Cortex of kidney (tissue), 1 donor: Measurements from ENCODE around the gene IL17RA.
"Not testable (repeated sequence)": the region's sequence is repeated elsewhere in the genome, so short reads cannot be mapped to it uniquely, and the experiment has no call there.

Experiments
- DNase-seq: peaks from one replicate; lab custom pipeline; 2025; lab: John Stamatoyannopoulos, UW

Gene IL17RA, protein sequence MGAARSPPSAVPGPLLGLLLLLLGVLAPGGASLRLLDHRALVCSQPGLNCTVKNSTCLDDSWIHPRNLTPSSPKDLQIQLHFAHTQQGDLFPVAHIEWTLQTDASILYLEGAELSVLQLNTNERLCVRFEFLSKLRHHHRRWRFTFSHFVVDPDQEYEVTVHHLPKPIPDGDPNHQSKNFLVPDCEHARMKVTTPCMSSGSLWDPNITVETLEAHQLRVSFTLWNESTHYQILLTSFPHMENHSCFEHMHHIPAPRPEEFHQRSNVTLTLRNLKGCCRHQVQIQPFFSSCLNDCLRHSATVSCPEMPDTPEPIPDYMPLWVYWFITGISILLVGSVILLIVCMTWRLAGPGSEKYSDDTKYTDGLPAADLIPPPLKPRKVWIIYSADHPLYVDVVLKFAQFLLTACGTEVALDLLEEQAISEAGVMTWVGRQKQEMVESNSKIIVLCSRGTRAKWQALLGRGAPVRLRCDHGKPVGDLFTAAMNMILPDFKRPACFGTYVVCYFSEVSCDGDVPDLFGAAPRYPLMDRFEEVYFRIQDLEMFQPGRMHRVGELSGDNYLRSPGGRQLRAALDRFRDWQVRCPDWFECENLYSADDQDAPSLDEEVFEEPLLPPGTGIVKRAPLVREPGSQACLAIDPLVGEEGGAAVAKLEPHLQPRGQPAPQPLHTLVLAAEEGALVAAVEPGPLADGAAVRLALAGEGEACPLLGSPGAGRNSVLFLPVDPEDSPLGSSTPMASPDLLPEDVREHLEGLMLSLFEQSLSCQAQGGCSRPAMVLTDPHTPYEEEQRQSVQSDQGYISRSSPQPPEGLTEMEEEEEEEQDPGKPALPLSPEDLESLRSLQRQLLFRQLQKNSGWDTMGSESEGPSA

DNA sequence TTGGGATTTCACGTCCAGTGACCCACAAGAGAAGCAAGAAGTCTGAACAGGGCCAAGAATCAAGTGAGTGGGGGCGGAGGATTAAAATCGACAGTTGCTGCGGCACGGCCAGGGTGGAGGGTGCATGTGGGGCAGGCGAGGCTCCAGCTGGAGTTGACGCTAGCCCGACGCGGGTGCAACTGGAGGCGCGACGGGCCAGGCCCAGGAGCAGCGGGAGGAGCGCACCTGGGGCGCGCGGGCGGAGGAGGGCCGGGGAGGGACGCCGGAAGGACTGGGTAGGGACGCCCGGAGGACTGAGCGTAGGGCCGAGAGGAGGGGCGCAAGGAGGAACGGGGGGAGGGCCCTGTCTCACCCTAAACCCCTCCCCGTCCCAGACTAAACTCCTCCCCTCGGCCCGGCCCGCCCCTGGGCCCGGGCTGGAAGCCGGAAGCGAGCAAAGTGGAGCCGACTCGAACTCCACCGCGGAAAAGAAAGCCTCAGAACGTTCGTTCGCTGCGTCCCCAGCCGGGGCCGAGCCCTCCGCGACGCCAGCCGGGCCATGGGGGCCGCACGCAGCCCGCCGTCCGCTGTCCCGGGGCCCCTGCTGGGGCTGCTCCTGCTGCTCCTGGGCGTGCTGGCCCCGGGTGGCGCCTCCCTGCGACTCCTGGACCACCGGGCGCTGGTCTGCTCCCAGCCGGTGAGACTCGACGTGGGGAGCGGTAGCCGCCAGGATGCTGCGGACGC is at the start of gene IL17RA:
Gene IL17RA, plus strand, starts transcription at position 447 of the 723 bp plus-strand sequence. Its CDS starts 92 bp downstream, at position 539.
- DNase-seq: peak; percentile 71

GRCh38 chr22:17035246-17035645 is 49.6 kb upstream of the IL17RA start:
- no peak for DNase-seq

DNA sequence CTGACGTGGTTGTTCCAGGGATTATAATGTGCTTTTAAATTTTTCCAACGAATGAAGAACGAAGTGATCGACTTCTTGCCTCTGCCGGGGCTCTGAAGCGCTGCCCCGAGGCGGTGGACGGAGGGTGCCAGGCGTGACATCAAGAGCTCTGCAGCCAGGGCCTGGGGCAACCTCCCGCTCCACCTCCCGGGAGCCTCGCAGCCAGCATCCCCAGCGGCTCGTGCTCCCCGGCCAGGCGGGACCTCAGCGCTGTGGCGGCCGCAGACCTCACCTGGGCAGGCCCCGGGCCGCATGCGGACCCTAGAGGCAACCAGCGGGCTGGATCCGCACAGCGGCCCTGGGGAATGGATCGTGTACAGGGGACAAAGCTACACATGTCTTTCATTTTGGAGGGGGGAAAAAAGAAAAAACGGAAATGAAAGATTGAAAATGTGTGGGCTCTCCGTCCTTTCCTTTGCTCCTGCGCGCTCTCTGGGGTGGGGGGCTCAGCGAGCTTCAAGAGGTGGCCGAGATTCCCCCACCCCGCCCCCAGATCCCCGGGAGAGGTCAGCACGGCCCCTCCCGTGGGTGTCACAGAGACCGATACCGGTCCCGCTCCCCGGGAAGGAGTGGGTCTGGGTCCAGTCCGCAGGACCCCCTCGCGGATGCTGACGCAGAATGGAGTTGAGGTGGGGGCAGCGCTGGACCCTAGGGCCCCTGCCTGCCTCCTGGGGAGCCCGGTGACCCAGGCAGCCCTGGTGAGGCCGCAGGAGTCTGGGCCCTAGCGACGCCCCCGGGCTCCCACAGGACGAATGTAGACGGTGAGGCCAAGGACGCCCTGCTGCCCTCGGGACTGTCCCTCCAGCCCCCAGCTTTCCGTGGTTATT is 48.6 kb upstream of the IL17RA start:
- not testable (repeated sequence) for DNase-seq

DNA sequence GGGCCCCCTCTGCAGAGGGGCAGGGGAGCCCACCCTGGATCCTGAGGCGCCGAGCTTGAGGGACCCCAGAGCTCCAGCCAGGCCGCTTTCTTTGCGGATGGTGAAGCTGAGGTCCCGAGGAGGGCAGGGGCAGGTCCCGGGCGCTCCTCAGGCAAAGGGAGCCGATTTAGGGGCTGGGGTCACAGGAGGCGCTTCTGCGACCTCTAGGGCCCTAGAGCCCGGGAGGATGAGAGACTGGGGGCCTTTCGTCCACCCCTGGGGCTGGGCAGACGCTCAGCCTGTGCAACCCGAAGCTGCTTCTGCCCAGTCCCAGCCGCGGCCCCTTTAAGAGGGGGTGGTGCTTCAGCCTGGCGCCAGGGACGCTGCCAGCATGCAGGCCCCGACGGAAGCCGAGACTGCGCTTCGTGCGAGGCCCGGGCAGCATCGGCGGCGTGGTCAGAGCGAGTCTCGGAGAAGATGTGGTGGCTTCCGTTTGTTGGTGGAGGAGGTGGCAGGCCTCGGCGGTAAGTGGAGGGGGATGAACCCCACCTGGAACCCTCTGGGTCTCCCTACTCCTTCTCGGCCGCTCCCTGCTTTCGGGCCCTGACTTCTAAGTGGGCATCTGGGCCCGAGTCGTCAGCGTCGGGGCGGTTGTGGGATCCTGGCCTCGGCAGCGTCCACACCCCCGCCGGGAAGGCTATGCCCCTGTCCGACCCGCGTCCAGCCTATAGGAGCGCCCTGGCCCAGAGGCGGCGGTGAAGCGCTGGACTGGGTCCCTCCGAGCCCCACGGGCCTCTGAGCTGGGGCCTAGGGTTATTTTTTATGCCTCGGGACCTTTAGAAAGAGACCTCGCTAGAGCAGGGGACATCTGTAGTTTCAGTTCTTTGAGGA is 47.7 kb upstream of the IL17RA start:
- DNase-seq: not testable (repeated sequence)

- no peak for DNase-seq
Observed at GRCh38 chr22:17043521-17043920, 41.3 kb upstream of the IL17RA start.

- no peak for DNase-seq
Observed at GRCh38 chr22:17046566-17047348, 38.0 kb upstream of the IL17RA start.

DNA sequence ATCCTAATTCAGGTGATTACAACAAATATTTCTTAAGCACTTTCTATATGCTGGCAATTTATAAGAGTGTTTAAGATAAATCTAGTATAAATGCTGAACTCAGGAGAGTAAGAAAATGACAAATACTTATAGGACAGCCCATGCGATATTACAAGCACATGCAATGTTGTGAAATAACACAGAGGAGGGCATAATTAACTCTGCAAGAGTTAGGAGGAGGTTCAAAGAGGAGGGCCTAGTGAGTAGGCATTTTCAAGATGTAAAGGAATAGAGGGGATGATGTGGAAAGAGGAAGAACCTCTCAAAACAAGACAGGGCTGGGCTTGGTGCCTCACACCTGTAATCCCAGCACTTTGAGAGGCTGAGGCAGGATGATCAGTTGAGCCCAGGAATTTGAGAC is 37.1 kb upstream of the IL17RA start:
- no peak for DNase-seq

- DNase-seq: no peak
Observed at GRCh38 chr22:17056058-17056457, 28.7 kb upstream of the IL17RA start.

GRCh38 chr22:17056807-17057206 is 28.0 kb upstream of the IL17RA start:
- no peak for DNase-seq

- no peak for DNase-seq
Observed at GRCh38 chr22:17057959-17058814, 26.6 kb upstream of the IL17RA start.

DNA sequence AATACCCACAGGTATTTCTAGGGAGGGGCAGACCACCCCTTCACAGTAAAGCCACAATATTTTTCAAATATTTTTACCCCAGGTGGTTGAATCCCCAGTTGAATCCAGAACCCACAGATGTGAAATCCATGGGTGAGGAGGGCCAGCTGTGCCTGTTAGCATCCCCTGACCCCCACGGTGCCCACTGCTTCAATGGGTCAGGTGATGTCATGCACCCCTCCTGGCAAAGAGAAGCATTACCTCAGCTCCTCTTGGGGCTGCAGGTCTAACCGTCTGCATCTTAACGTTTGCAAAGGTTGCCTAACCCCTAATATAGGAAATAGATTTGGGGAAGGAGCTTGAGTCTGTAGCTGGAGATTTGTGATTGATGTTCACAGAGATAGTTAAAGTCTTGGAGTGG is 24.7 kb upstream of the IL17RA start:
- DNase-seq: no peak

GRCh38 chr22:17063411-17064106 is 21.2 kb upstream of the IL17RA start:
- no peak for DNase-seq

- no peak for DNase-seq
Observed at GRCh38 chr22:17064498-17065100, 20.2 kb upstream of the IL17RA start.

GRCh38 chr22:17065433-17065832 is 19.4 kb upstream of the IL17RA start:
- DNase-seq: no peak

DNA sequence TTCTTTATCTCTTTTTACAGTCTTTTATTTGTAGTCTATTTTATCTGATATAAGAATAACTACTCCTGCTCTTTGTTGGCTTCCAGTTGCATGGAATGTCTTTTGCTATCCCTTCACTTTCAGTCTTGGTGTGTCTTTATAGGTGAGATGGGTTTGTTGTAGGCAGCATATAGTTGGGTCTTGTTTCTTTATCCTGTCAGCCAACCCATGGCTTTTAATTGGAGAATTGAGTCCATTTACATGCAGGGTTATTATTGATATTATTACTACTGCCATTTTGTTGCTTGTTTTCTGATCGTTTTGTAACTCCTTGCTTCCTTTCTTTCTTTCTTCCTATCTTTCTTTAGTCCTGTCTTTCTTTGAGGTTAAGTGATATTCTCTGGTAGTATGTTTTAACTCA is 11.9 kb upstream of the IL17RA start:
- no peak for DNase-seq

- DNase-seq: no peak
Observed at GRCh38 chr22:17074648-17075002, 10.2 kb upstream of the IL17RA start.

- DNase-seq: no peak
Observed at GRCh38 chr22:17077255-17077654, 7.5 kb upstream of the IL17RA start.

DNA sequence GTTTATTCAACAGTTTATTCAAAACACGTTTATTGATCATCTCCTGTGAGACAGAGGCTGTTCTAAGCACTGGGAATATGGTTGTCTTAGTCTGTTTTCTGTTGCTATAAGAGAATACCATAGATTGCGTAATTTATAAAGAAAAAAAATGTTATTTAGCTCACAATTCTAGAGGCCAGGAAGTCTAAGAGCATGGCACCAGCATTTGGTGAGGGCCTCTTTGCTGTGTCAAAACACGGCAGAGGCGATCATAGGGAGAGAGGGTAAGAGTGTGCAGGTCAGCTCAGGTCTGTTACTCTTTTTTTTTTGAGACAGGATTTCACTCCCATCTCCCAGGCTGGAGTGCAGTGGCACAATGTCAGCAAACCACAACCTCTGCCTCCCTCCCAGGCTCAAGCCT is 5.2 kb upstream of the IL17RA start:
- DNase-seq: no peak
